DMS 273 (cell line): ENCODE measurements around the gene PTTG2.
"Not testable (repeated sequence)": the region's sequence is repeated elsewhere in the genome, so short reads cannot be mapped to it uniquely, and the experiment has no call there.

Experiments used
- DNase-seq: peaks from one replicate; lab custom pipeline; 2025; ENCODE audit not compliant: unreplicated experiment; lab: John Stamatoyannopoulos, UW

The PTTG2 gene

DNA sequence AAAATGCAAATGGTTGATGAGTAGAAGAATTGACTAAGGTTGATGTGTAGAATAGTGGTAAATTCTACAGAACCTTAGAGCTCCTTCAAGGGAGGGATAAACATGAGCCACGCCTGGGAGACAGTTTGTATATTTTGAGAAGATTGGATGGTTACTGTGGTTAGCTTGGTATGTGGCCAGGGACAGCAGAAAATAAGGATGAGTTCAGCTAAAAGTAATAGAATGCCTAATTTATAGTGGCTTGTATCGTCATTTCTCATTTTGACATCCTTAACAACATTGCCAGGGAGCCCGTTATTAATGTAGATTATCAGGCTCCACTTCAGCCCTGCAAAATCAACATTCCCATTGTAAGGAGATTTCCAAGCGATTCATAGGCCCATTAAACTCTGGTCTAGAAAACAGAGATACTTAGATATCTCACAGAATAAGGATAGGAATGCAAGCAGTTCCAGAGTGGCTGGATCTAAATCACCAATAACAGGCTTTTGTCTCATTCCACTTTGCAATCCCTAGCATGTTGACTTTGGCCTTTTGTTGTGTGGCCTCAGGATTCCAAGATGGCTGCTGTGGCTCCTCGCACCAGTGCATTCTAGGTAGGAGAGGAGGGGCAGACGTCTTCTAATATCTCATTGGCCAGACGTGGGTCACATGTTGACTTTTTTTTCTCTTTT is 6.4 kb upstream of the PTTG2 start:
- no peak for DNase-seq

GRCh38 chr4:37956941-37957340 is 3.3 kb upstream of the PTTG2 start:
- no peak for DNase-seq

DNA sequence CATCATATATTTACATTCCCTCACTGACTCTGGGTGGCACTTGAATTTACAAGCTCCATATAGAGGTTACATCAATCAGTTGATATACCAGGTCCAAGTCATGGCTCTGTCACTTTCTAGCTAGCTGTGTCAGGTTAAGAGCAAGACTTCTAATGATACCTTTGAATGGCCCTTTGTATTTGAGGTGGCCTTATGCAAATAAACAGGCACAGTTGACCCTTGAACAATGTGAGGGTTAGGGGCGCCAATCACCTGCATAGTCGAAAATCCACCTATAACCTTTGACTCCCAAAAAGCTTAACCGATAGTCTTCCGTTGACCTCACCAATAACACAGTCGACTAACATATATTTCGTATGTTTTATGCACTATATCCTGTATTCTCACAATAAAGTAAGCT is 1.3 kb upstream of the PTTG2 start:
- no peak for DNase-seq

DNA sequence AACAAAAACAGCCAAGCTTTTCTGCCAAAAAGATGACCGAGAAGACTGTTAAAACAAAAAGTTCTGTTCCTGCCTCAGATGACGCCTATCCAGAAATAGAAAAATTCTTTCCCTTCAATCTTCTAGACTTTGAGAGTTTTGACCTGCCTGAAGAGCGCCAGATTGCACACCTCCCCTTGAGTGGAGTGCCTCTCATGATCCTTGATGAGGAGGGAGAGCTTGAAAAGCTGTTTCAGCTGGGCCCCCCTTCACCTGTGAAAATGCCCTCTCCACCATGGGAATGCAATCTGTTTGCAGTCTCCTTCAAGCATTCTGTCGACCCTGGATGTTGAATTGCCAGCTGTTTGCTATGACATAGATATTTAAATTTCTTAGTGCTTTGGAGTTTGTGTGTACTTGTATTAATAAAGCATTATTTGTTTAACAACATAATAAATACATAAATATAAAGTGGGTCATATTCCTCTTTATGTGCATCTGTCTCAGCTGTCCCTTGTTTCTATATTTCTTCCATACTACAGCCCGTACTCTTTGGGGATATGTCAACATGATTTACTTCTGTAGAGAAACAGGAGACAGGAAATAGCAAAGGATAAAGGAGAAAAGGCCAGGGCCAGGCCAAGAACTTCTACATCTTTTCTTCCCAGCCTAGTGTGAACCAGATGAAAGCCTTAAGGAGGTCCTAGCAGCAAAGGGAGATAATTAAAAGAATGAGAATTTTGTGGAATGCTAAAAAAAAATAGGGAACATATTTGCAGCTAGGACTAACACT is 667 bp downstream of the PTTG2 start:
- DNase-seq, result no peak

DNA sequence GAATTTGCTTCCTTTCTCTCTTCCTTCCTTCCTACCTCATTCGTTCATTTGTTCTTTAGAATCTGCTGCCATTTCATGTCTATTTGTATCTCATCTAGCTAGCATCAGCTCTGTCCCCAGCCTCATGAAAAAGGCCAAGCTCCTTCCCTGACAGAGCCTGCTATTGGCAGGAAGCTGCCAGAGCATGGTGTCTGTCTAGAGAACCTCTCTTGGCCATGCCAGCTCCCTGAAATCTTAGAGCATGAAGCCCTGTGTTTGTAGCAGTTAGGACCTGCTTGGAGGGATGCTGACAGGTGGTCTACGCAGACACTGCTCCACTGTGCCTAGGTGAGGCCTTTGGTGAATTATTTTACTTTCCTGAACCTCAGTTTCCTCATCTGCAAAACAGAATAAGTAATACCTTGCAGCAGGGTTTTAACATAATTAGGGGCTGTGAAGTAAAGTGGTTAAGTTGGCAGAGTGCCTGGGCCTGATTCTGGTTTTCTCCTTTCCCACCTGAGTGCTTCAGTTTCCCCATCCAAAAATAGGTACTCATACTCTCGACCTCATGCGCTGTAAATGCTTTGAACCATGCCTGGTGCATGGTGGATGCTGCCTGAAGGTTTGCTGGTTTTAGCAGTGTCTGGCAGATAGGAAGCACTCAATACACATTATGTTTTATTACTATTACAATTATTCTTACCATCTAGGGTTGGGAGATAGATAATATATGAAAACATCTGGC is 4.7 kb downstream of the PTTG2 start:
- DNase-seq, result no peak

GRCh38 chr4:37966044-37966443 is 5.8 kb downstream of the PTTG2 start:
- no peak for DNase-seq

- no peak for DNase-seq
Measured at GRCh38 chr4:37967736-37968135, 7.5 kb downstream of the PTTG2 start.

- DNase-seq, result no peak
Measured at GRCh38 chr4:37968747-37969146, 8.5 kb downstream of the PTTG2 start.

GRCh38 chr4:37970702-37971101 is 10.5 kb downstream of the PTTG2 start:
- peak; percentile 43 for DNase-seq

DNA sequence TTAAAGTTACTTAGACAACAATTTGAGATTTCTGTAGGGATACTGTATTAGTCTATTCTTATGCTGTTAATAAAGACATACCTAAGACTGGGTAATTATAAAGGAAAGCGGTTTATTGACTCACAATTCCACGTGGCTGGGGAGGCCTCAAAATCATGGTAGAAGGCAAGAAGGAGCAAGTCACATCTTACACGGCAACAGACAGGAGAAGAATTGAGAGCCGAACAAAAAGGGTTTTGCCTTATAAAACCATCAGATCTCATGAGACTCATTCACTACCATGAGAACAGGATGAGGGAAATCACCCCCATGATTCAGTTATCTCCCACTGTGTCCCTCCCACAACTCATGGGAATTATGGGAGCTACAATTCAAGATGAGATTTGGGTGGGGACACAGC is 11.0 kb downstream of the PTTG2 start:
- DNase-seq, result no peak

DNA sequence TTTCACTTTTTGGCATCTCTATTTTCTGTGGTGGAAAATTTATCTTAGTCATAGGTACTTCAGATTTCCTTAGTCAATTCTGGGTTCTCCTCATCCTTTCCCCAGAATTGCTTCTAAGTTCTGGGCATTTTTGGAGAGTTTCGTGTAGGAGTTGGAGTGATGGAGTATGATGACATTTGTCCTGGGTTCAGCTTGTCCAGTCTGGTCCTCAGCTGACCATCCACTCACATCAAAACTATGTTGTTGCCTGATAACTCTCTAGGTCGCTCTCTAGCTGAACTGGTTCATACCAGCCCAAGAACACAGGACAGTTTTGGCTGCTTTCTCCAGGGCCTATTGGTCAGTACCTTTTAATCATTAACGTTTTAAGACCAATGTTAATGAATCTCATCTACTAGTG is 13.2 kb downstream of the PTTG2 start:
- DNase-seq, result no peak

DNA sequence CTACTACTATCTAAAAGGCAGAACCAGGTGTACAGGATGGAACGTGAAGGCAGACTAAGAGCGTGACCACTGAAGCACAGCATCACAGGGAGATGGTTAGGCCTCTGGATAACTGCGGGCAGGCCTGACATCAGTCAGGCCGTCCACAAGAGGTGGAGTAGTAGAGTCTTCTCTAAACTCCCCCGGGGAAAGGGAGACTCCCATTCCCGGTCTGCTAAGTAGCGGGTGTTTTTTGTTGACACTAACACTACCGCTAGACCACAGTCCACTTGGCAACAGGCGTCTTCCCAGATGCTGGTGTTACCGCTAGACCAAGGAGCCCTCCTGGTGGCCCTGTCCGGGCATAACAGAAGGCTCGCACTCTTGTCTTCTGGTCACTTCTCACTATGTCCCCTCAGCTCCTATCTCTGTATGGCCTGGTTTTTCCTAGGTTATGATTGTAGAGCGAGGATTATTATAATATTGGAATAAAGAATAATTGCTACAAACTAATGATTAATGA is 15.2 kb downstream of the PTTG2 start:
- DNase-seq, result not testable (repeated sequence)

DNA sequence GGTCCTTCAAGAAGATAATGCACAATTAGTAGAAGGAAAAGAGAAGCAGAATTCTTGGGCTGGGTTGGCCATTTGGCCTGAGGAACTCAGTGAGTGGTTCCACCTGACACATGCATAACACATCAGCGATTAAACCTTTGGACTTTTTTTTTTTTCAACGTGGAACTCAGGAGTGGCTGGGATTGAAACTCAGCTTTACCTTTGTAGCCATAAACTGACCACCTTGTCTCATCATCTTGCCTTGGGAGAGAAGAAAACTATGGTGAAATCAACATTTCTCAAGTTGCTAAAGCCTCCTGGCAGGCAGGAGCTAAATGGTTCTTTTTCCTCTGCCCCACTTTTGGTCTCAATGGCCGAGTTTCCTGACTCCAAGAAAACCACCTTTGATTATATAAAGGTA is 16.3 kb downstream of the PTTG2 start:
- DNase-seq, result no peak

GRCh38 chr4:37976991-37977470 is 16.8 kb downstream of the PTTG2 start:
- peak; percentile 77 for DNase-seq

DNA sequence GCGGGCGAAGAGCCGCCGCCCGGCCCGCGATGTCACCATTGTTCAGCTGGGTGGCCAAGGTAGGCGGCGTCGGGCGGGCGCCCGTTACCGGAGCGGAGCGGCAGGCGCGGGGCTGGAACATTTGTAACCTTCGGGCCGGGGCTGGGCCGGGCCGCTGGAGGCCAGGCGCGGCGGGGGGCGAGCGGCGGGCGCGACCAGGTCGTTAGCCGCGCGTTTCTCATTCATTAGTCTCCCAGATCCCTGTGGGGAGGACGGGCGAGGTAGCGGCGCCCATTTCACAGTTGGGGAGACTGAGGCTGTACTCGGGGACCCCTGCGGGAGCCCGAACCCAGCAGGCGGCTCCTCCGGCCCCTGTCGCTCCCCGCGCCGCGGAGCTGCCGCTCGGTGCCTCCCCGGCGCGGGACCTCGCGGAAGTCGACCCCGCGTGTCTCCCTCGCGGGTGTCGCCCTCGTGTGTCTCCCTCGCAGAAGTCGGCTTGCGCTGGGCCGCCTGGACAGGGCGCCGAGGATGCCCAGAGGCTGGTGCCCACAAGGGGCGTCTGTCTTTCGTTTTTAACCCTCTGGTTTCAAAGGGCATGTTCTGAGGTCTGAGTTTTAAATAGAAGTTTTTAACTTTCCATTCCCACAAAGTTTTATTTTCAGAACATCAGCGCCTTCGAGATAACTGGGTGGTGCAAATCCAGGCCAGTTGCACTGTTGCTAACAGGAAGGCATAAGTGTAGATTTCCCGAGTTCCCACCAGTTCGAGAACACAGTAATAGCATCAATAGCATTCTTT is 17.5 kb downstream of the PTTG2 start:
- DNase-seq, result peak; percentile 62

DNA sequence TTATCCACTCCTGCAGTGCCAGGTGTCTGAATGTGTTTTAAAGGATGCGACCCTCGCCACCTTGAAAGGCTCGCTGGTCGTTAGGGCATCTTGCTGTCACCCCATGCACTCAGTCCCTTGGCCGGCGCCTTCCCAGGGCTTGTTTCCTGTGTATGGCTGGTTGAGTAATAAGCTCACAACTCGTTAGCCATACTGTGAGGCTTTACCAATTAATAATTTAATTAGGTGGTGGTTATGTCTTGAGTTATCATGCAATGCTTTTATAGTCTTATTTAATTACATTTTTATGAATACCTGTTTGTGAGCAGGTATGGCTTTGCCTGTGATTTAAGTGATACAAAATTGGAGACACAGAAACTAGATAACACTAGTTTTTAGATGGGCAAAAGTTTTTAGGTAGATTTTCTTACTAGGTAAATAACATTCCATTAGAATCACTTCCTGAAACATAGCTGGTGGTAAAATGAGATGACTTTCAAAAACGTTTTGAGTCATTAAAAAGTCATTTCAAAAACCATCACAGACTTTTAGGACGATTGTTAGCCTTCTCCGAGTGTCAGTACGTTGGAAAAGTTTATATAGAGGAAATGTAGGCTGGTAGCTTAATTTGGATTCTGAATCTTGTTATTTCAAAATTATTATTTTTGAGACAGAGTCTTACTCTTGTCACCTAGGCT is 18.2 kb downstream of the PTTG2 start:
- DNase-seq, result no peak

GRCh38 chr4:37980246-37980645 is 20.0 kb downstream of the PTTG2 start:
- no peak for DNase-seq

GRCh38 chr4:37981425-37981824 is 21.2 kb downstream of the PTTG2 start:
- no peak for DNase-seq

DNA sequence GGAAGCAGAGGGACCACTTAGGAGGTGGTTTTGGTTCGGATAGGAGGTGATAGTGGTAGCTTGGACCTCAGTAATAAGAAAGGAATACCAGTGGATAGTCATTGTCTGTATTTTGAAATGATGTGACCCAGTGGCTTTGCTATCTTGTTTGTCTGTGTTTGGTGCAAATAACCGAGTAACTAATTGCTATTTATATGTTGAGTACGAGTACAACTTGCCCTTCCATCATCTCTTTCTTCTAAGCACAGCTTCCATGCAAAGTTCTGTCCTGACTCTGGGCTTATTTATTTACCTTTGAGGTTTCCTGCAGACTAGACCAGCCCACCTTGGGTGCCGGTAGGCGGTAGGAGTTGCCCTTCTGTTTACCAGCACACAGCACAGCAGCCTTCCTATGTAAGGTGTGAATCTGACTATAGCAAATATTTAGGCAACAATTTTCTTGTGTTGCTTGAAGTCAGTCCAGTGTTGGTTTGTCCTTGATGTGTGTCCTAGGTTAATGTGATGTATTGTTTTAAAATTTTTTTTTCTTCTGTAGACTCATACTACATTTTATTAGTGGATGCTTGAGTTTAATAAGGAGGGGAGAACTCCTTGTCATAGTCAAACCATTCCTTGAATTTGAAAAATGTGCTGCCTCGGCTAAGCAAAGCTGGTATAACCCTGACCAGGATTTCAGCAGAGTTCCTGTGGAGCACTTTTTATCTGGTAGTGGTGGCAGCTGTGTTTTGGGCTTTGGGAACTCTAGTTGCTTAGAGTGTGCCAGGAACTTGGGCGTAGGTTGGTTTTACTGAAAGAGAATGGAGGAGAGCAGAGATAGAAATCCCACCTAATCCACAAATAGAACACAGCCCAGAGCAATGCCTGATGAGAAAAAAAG is 21.9 kb downstream of the PTTG2 start:
- DNase-seq, result no peak
